ENCODE results near the gene FTO.

DNA sequence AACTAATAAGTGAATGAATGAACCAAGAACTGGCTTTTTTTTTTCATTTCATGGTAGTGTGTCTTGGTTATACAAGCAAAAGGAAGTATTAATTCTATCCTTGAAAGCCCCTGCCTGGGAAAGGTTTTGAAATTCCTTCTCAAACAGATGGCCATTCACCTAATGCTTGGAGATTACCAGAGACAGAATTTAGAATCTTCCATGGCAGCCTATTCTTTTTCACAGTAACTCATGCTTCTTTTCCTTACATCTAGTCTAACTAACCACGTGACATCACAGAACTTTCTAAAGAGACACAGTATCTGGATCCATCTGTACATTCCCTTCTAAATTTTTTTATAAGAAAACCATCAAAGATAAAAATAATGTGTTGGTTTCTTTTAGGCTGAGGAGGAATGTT, 151.6 kb downstream of the FTO start:
- TF ChIP-seq, protein P1, sequence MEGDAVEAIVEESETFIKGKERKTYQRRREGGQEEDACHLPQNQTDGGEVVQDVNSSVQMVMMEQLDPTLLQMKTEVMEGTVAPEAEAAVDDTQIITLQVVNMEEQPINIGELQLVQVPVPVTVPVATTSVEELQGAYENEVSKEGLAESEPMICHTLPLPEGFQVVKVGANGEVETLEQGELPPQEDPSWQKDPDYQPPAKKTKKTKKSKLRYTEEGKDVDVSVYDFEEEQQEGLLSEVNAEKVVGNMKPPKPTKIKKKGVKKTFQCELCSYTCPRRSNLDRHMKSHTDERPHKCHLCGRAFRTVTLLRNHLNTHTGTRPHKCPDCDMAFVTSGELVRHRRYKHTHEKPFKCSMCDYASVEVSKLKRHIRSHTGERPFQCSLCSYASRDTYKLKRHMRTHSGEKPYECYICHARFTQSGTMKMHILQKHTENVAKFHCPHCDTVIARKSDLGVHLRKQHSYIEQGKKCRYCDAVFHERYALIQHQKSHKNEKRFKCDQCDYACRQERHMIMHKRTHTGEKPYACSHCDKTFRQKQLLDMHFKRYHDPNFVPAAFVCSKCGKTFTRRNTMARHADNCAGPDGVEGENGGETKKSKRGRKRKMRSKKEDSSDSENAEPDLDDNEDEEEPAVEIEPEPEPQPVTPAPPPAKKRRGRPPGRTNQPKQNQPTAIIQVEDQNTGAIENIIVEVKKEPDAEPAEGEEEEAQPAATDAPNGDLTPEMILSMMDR (IDR thresholded peaks at IDR 0.05) = no peak
- no peak for TF ChIP-seq POLR2A (IDR thresholded peaks at IDR 0.05)

All from testis (tissue), 2 donors.